DOHH2 (cell line): ENCODE results near the gene MELTF.

Source experiments
- H3F3A ChIP-seq: fragments of 200-600 bp; sonication (generic), shearing (Covaris generic); 2 replicates; pipeline ENCODE4 v1.6.0; 2016; ENCODE audit warnings: antibody characterized with exemption, mild to moderate bottlenecking; ENCODE audit not compliant: control insufficient read depth, insufficient read depth
- H3K27ac ChIP-seq: fragments of 200-600 bp; sonication (generic); 2 replicates; pipeline ENCODE4 v1.5.1; 2014; ENCODE audit warnings: low read depth, mild to moderate bottlenecking, low read length, moderate library complexity
- H3K27me3 ChIP-seq: fragments of 200-600 bp; sonication (generic); 2 replicates; pipeline ENCODE4 v1.6.1; 2014; ENCODE audit warnings: mild to moderate bottlenecking, low read length, mixed read lengths; ENCODE audit not compliant: control insufficient read depth
- H3K36me3 ChIP-seq: fragments of 200-600 bp; sonication (generic); 2 replicates; pipeline ENCODE4 v1.6.1; 2014; ENCODE audit warnings: mild to moderate bottlenecking, low read length, moderate library complexity, mixed read lengths; ENCODE audit not compliant: control insufficient read depth
- H3K4me1 ChIP-seq: fragments of 200-600 bp; sonication (generic); 2 replicates; pipeline ENCODE4 v1.6.1; 2014; ENCODE audit warnings: mild to moderate bottlenecking, low read length, mixed read lengths; ENCODE audit not compliant: control insufficient read depth
- H3K4me2 ChIP-seq: fragments of 200-600 bp; sonication (generic); 2 replicates; pipeline ENCODE4 v1.6.0; 2014; ENCODE audit warnings: mild to moderate bottlenecking, low read length, moderate library complexity
- H3K4me3 ChIP-seq: fragments of 200-600 bp; sonication (generic); 2 replicates; pipeline ENCODE4 v1.5.1; 2014; ENCODE audit warnings: mild to moderate bottlenecking, low read length, mixed read lengths
- H3K79me2 ChIP-seq: fragments of 200-600 bp; sonication (generic); 2 replicates; pipeline ENCODE4 v1.6.1; 2014; ENCODE audit warnings: mild to moderate bottlenecking, low read length, mixed read lengths; ENCODE audit not compliant: control insufficient read depth
- H3K9me2 ChIP-seq: fragments of 200-600 bp; sonication (generic); replicated peaks from 2 replicates; pipeline ENCODE4 v1.6.1; 2014; ENCODE audit warnings: mild to moderate bottlenecking, low read length, mixed read lengths; ENCODE audit not compliant: control insufficient read depth
- H3K9me3 ChIP-seq: fragments of 200-600 bp; sonication (generic); 2 replicates; pipeline ENCODE4 v1.6.1; 2014; ENCODE audit warnings: antibody characterized with exemption, low read length, mixed read lengths; ENCODE audit not compliant: control insufficient read depth, insufficient read depth
- H4K20me1 ChIP-seq: fragments of 200-600 bp; sonication (generic); 2 replicates; pipeline ENCODE4 v1.6.0; 2014; ENCODE audit warnings: low read depth, mild to moderate bottlenecking, antibody characterized with exemption, low read length, moderate library complexity; ENCODE audit not compliant: control insufficient read depth, insufficient read depth
- EZH2phosphoT487 ChIP-seq: fragments of 200-600 bp; sonication (generic); IDR thresholded peaks from 2 replicates; pipeline ENCODE4 v1.6.1; 2017; ENCODE audit warnings: borderline replicate concordance, mild to moderate bottlenecking, antibody characterized with exemption, low read length, moderate library complexity, mixed read lengths
- TF ChIP-seq, protein P1 (sequence below): fragments of 200-600 bp; sonication (generic); IDR thresholded peaks from one replicate; pipeline ENCODE4 v1.5.1; 2014; ENCODE audit warnings: antibody characterized with exemption, mild to moderate bottlenecking, low read depth, low read length; ENCODE audit not compliant: poor library complexity, severe bottlenecking

MELTF gene

DNA sequence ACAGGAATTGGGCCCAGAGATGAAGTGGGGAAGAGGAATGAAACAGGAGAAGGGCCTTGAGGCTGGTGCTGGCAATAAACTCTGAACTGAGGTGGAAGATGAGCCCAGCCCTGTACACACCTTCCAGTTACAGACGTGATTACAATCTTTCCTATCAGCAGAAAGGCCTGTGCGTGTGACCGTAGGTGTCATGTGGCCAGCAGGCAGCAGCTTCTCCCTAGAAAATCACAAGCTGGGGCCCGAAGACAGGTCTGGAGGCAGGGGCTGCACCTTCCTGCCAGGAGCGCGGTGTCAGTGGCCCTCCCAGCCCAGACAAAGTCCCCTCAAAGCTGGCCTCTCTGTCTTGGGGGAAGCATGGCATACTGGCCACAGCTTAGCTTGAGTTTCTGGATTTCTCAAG, 44.3 kb downstream of the MELTF start:
- Histone ChIP-seq H3K27me3 (peaks cover 6% of the 10 kb centered on the region), H3K36me3 (no peaks in the 10 kb centered on the region), H3F3A (no peaks in the 10 kb centered on the region), H3K9me3 (0 out of 2 replicates have a peak, but pooled peaks cover 3% of the 10 kb centered on the region), H3K4me2 (no peak overlapping the region), H3K79me2 (no peaks in the 10 kb centered on the region), H3K4me3 (no peak overlapping the region), H3K27ac (no peak overlapping the region), H3K9me2 (no peaks in the 10 kb centered on the region), H3K4me1 (no peaks in the 10 kb centered on the region), H4K20me1 (no peaks in the 10 kb centered on the region)
- no peak for TF ChIP-seq EZH2phosphoT487
- TF ChIP-seq, protein P1, sequence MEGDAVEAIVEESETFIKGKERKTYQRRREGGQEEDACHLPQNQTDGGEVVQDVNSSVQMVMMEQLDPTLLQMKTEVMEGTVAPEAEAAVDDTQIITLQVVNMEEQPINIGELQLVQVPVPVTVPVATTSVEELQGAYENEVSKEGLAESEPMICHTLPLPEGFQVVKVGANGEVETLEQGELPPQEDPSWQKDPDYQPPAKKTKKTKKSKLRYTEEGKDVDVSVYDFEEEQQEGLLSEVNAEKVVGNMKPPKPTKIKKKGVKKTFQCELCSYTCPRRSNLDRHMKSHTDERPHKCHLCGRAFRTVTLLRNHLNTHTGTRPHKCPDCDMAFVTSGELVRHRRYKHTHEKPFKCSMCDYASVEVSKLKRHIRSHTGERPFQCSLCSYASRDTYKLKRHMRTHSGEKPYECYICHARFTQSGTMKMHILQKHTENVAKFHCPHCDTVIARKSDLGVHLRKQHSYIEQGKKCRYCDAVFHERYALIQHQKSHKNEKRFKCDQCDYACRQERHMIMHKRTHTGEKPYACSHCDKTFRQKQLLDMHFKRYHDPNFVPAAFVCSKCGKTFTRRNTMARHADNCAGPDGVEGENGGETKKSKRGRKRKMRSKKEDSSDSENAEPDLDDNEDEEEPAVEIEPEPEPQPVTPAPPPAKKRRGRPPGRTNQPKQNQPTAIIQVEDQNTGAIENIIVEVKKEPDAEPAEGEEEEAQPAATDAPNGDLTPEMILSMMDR = no peak

DNA sequence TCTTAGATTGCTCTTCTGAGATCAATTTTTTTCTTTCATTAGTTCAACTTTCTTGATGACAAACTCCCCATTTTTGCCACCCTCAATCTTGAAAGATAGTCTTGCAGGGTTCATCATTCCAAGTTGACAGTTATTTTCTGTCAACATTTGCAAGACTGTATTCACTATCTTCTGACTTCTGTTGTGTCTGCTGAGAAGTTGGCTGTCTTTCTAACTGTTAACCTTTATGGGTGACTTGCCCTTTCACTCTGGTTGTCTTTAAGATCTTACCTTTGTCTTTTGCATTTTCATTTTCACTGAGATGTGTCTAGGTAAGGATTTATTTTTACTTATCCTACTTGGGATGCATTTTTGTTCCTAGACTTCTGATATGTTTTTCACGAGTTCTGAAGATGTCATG, 46.4 kb downstream of the MELTF start:
- no peak overlapping the region for H3K4me2 ChIP-seq
- H3K27ac ChIP-seq = no peak overlapping the region

DNA sequence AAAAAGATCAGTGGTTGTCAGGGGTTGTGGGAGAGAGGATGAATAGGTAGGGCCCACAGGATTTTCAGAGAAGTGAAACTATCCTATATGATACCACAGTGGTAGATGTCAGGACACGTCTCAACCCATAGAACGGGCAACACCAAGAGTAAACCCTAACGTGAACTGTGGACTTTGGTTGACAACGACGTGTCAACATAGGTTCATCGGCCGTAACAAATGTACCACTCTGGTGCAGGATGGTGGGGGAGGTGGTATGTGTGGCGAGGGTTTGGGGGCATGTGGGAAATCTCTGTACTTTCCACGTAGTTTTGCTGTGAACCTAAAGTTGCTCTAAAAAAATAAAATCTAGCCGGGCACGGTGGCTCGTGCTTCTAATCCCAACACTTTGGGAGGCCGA, 48.0 kb downstream of the MELTF start:
- TF ChIP-seq, protein P1 = no peak
- TF ChIP-seq EZH2phosphoT487 = no peak
- H3K9me3 ChIP-seq = 0 out of 2 replicates have a peak, but pooled peaks cover 3% of the 10 kb centered on the region
- H3K9me2 ChIP-seq = no peaks in the 10 kb centered on the region
- H3K4me1 ChIP-seq = no peaks in the 10 kb centered on the region
- H3K4me2 ChIP-seq = no peak overlapping the region
- no peaks in the 10 kb centered on the region for H3F3A ChIP-seq
- H3K27me3 ChIP-seq = no peaks in the 10 kb centered on the region
- H3K27ac ChIP-seq = no peak overlapping the region
- no peaks in the 10 kb centered on the region for H4K20me1 ChIP-seq
- H3K79me2 ChIP-seq = no peaks in the 10 kb centered on the region
- no peak overlapping the region for H3K4me3 ChIP-seq
- no peaks in the 10 kb centered on the region for H3K36me3 ChIP-seq

More for the DNA sequence above, 46.4 kb downstream of the MELTF start:
- Histone ChIP-seq H3K9me3 (0 out of 2 replicates have a peak, but pooled peaks cover 3% of the 10 kb centered on the region), H3F3A (no peaks in the 10 kb centered on the region), H3K36me3 (no peaks in the 10 kb centered on the region), H3K79me2 (no peaks in the 10 kb centered on the region), H3K9me2 (no peaks in the 10 kb centered on the region), H3K4me1 (no peaks in the 10 kb centered on the region), H4K20me1 (no peaks in the 10 kb centered on the region), H3K27me3 (no peaks in the 10 kb centered on the region), H3K4me3 (no peak overlapping the region)
- TF ChIP-seq EZH2phosphoT487 = no peak
- TF ChIP-seq, protein P1 = no peak
